A549 (cell line): ENCODE results near the gene PEX14. TPM values are rescaled to one million over a fixed set of nuclear protein-coding genes. Genes with fewer than 3 reads are reported as not detected.

Experiments used
- ATAC-seq, 2 experiments: fragments of 200-7000 bp in 1 of 2; fragments of >200 bp in 1 of 2; cut with Nextera tagmentation in 1 of 2; cut with Tn5 transposase in 1 of 2; 3 replicates each; pipeline versions ENCODE4 v1.8.0 to v1.9.1; 2018 to 2020; ENCODE audit warnings: mild to moderate bottlenecking in 1 of 2, moderate library complexity in 1 of 2
- CTCF ChIA-PET: fragments of 300-600 bp; sonication (Branson Sonifier 250); formaldehyde crosslinking; extraction: SDS; loops from one replicate; lab custom pipeline; 2021; ENCODE audit warnings: antibody characterized with exemption, inconsistent platforms; lab: Yijun Ruan, JAX
- POLR2A ChIA-PET: fragments of 350-600 bp; formaldehyde crosslinking; extraction: SDS; loops from one replicate; lab custom pipeline; 2021; ENCODE audit warnings: antibody characterized with exemption, inconsistent platforms; lab: Yijun Ruan, JAX
- DNase-seq, 2 experiments: peaks; one replicate each; pipeline versions ENCODE4 v3.0.0 to v3.0.0-alpha.2; 2011 to 2016; ENCODE audit warnings: low read depth in 1 of 2, low spot score in 1 of 2
- FAIRE-seq: peaks from 2 replicates; lab custom pipeline; 2011; peaks lifted over from hg19 to GRCh38; lab: Jason Lieb, UNC
- H3K27ac ChIP-seq, 2 experiments: fragments of >200 bp; sonication (Bioruptor Twin); formaldehyde crosslinking; 3 replicates each; pipeline ENCODE4 v1.5.1; 2016 to 2017
- H3K4me1 ChIP-seq: fragments of >200 bp; sonication (Bioruptor Twin); formaldehyde crosslinking; 3 replicates; pipeline ENCODE4 v1.6.1; 2016
- H3K4me2 ChIP-seq: fragments of >200 bp; sonication (Bioruptor Twin); formaldehyde crosslinking; 3 replicates; pipeline ENCODE4 v1.6.1; 2016
- H3K4me3 ChIP-seq: fragments of >200 bp; sonication (Bioruptor Twin); formaldehyde crosslinking; 3 replicates; pipeline ENCODE4 v1.5.1; 2016
- H3K9me3 ChIP-seq: fragments of >200 bp; sonication (Bioruptor Twin); formaldehyde crosslinking; 3 replicates; pipeline ENCODE4 v1.6.1; 2016
- BHLHE40 ChIP-seq: IDR thresholded peaks from 2 replicates; pipeline ENCODE4 v1.6.1; 2012; ENCODE audit warnings: low read depth, low read length, inconsistent platforms
- CBX2 ChIP-seq: fragments of 200-600 bp; sonication (generic); IDR thresholded peaks from 2 replicates; pipeline ENCODE4 v1.6.1; 2016; ENCODE audit warnings: low read depth, mild to moderate bottlenecking, borderline replicate concordance
- ESRRA ChIP-seq: fragments of 150-350 bp; IDR thresholded peaks from 2 replicates; pipeline ENCODE4 v1.6.1; 2014; ENCODE audit warnings: mild to moderate bottlenecking, low read length, borderline replicate concordance
- FOSL2 ChIP-seq, 2 experiments: fragments of 450-650 bp in 1 of 2; fragments of >200 bp in 1 of 2; sonication (Bioruptor Twin) in 1 of 2; formaldehyde crosslinking; IDR thresholded peaks; 2 replicates each; pipeline versions ENCODE4 v1.5.0 to v1.6.1; 2016 to 2020; ENCODE audit warnings: mild to moderate bottlenecking in 1 of 2, moderate library complexity in 1 of 2
- KDM1A ChIP-seq: fragments of 200-600 bp; sonication (generic); IDR thresholded peaks from 2 replicates; pipeline ENCODE4 v1.6.1; 2016; ENCODE audit warnings: low read depth, mild to moderate bottlenecking
- MAFK ChIP-seq: fragments of 450-650 bp; IDR thresholded peaks from 2 replicates; pipeline ENCODE4 v1.6.1; 2014; ENCODE audit not compliant: partially characterized antibody
- MAZ ChIP-seq: fragments of 150-350 bp; IDR thresholded peaks from 2 replicates; pipeline ENCODE4 v1.6.1; 2014; ENCODE audit warnings: antibody characterized with exemption, low read depth, low read length, borderline replicate concordance
- MYC ChIP-seq: IDR thresholded peaks from 2 replicates; pipeline ENCODE4 v1.6.1; 2012; ENCODE audit warnings: mild to moderate bottlenecking, inconsistent platforms, low read length, improper control_type of control experiment, borderline replicate concordance
- NFE2L2 ChIP-seq: fragments of 150-350 bp; conservative IDR thresholded peaks from 2 replicates; pipeline ENCODE4 v1.6.1; 2014; ENCODE audit warnings: low read length
- NR3C1 ChIP-seq: fragments of >200 bp; sonication (Bioruptor Twin); formaldehyde crosslinking; IDR thresholded peaks from 3 replicates; pipeline ENCODE4 v1.6.1; 2017
- PHF8 ChIP-seq: fragments of 200-600 bp; sonication (generic); IDR thresholded peaks from 2 replicates; pipeline ENCODE4 v1.6.1; 2016; ENCODE audit warnings: low read depth, mild to moderate bottlenecking, antibody characterized with exemption, moderate library complexity, borderline replicate concordance
- POLR2AphosphoS2 ChIP-seq: conservative IDR thresholded peaks from 2 replicates; pipeline ENCODE4 v1.6.1; 2012; ENCODE audit warnings: low read length, improper control_type of control experiment, inconsistent platforms
- RARB ChIP-seq: fragments of 250-450 bp; sonication (Bioruptor Pico); IDR thresholded peaks from 2 replicates; pipeline ENCODE4 v1.8.0; 2021; ENCODE audit warnings: mild to moderate bottlenecking, moderate library complexity
- TFCP2L1 ChIP-seq: fragments of 250-450 bp; sonication (Bioruptor Pico); IDR thresholded peaks from 2 replicates; pipeline ENCODE4 v1.5.0; 2021; ENCODE audit warnings: mild to moderate bottlenecking
- ZC3H11A ChIP-seq: fragments of 450-650 bp; IDR thresholded peaks from 2 replicates; pipeline ENCODE4 v1.6.1; 2014; ENCODE audit warnings: antibody characterized with exemption, mild to moderate bottlenecking
- ZFP36 ChIP-seq: fragments of 450-650 bp; IDR thresholded peaks from 2 replicates; pipeline ENCODE4 v1.6.1; 2014; ENCODE audit warnings: borderline replicate concordance; ENCODE audit not compliant: partially characterized antibody
- ZNF302 ChIP-seq: fragments of 250-450 bp; sonication (Bioruptor Pico); IDR thresholded peaks from 2 replicates; pipeline ENCODE4 v1.9.0; 2021; ENCODE audit warnings: inconsistent platforms, mild to moderate bottlenecking, moderate library complexity
- WGBS: methylation state at CpG from one replicate; pipeline ENCODE4 v1.1.6; 2017; ENCODE audit errors: missing lambda C conversion rate; 5-methylcytosine and 5-hydroxymethylcytosine counted together
- polyA plus RNA-seq, 4 experiments: library from polyadenylated mRNA; depleted of rRNA in 3 of 4; stranded (reverse); fragments of >200 nt; fragmentation: RNase III in 1 of 4; extraction: RNeasy Plus Mini Kit Qiagen cat#74134 plus additional on column Dnase treatment in 1 of 4; gene quantifications; 2 replicates in 3 of 4; 3 replicates in 1 of 4; pipeline ENCODE4 v1.2.3, GENCODE V29; 2011 to 2017
- TF ChIP-seq, protein P1 (sequence below): fragments of >200 bp; sonication (Bioruptor Twin); formaldehyde crosslinking; IDR thresholded peaks from 3 replicates; pipeline ENCODE4 v1.6.1; 2016
- TF ChIP-seq, protein P2 (sequence below): fragments of 150-350 bp; IDR thresholded peaks from 2 replicates; pipeline ENCODE4 v1.6.1; 2014; ENCODE audit warnings: low read depth, mild to moderate bottlenecking, low read length

The PEX14 gene
- polyA plus RNA-seq, 2 of the 4 experiments (the other 2 are of a cell fraction), result 7.7 to 15.0 TPM

GRCh38 chr1:10641976-10642375, 167.2 kb downstream of the PEX14 start:
- POLR2A ChIA-PET, result no interaction called here
- CTCF ChIA-PET, result no interaction called here
- ATAC-seq, result no peak
- H3K4me1 ChIP-seq, result no peaks in the 10 kb centered on the region
- no peak for TF ChIP-seq ZFP36
- H3K4me2 ChIP-seq, result no peak overlapping the region
- no peak overlapping the region for H3K4me3 ChIP-seq
- no peak for DNase-seq
- 92% methylated on average over 11 of the region's 24 CpGs for WGBS
- no peaks in the 10 kb centered on the region for H3K9me3 ChIP-seq
- no peak overlapping the region for H3K27ac ChIP-seq
- no peak for FAIRE-seq

GRCh38 chr1:10642403-10643080, 167.8 kb downstream of the PEX14 start:
- Histone ChIP-seq H3K4me3 (no peak overlapping the region), H3K27ac (no peak overlapping the region), H3K4me1 (no peaks in the 10 kb centered on the region), H3K9me3 (no peaks in the 10 kb centered on the region), H3K4me2 (no peak overlapping the region)
- ChIA-PET POLR2A (no interaction called here), CTCF (no interaction called here)
- no peak for FAIRE-seq
- ATAC-seq, result no peak
- DNase-seq, result no peak
- 81% methylated on average over 21 of the region's 31 CpGs for WGBS
- TF ChIP-seq RARB (CRISPR knock-in tag) (no peak), BHLHE40 (no peak), NR3C1 (no peak), TFCP2L1 (no peak), ESRRA (no peak), FOSL2 (IDR thresholded peaks at IDR 0.05) (no peak), FOSL2 (CRISPR knock-in tag; IDR thresholded peaks at IDR 0.05) (no peak), ZFP36 (no peak), NFE2L2 (no peak), ZNF302 (CRISPR knock-in tag) (no peak), PHF8 (no peak), MYC (no peak), POLR2AphosphoS2 (no peak), KDM1A (no peak), CBX2 (no peak)
- TF ChIP-seq, protein P1, sequence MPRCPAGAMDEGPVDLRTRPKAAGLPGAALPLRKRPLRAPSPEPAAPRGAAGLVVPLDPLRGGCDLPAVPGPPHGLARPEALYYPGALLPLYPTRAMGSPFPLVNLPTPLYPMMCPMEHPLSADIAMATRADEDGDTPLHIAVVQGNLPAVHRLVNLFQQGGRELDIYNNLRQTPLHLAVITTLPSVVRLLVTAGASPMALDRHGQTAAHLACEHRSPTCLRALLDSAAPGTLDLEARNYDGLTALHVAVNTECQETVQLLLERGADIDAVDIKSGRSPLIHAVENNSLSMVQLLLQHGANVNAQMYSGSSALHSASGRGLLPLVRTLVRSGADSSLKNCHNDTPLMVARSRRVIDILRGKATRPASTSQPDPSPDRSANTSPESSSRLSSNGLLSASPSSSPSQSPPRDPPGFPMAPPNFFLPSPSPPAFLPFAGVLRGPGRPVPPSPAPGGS, result no peak

- CTCF ChIA-PET, result no interaction called here
- FAIRE-seq, result no peak
- Histone ChIP-seq H3K4me2 (no peak overlapping the region), H3K4me3 (no peak overlapping the region), H3K9me3 (no peaks in the 10 kb centered on the region), H3K27ac (no peak overlapping the region), H3K4me1 (no peaks in the 10 kb centered on the region)
- ATAC-seq, result no peak
- no peak for TF ChIP-seq ZC3H11A
- no peak for TF ChIP-seq MAFK
- TF ChIP-seq, protein P2, sequence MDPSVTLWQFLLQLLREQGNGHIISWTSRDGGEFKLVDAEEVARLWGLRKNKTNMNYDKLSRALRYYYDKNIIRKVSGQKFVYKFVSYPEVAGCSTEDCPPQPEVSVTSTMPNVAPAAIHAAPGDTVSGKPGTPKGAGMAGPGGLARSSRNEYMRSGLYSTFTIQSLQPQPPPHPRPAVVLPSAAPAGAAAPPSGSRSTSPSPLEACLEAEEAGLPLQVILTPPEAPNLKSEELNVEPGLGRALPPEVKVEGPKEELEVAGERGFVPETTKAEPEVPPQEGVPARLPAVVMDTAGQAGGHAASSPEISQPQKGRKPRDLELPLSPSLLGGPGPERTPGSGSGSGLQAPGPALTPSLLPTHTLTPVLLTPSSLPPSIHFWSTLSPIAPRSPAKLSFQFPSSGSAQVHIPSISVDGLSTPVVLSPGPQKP, result no peak
- no peak for TF ChIP-seq ESRRA
- no peak for TF ChIP-seq MAZ
- TF ChIP-seq NFE2L2, result no peak
- POLR2A ChIA-PET, result no interaction called here
- DNase-seq, result no peak
- WGBS, result 88% methylated on average over 8 of the region's 17 CpGs
Observed at GRCh38 chr1:10643607-10644306, 169.0 kb downstream of the PEX14 start.
